Breast epithelium (tissue), 4 donors: ENCODE data around the gene SCAP. TPM values are rescaled to one million over a fixed set of nuclear protein-coding genes. Genes with fewer than 3 reads are reported as not detected.
A peak's percentile ranks its signal among the peaks of the same experiment; 100 is the strongest.

ENCODE experiments used
- DNase-seq, 2 donors: peaks; one replicate each; pipeline ENCODE4 v3.0.0-alpha.2; 2019; ENCODE audit warnings: low spot score in 2 of 2
- H3K27ac ChIP-seq, 2 donors: fragments of 200-600 bp; sonication (generic) in 1 of 2; one replicate each; pipeline ENCODE4 v1.5.1; 2016 to 2019; ENCODE audit warnings: mild to moderate bottlenecking in 1 of 2
- H3K27me3 ChIP-seq, 2 donors: fragments of 200-600 bp; sonication (generic) in 1 of 2; one replicate each; pipeline versions ENCODE4 v1.5.1 to v1.6.0; 2017 to 2019; ENCODE audit warnings: control low read depth in 1 of 2, mild to moderate bottlenecking in 1 of 2
- H3K36me3 ChIP-seq: fragments of 200-600 bp; one replicate; pipeline ENCODE4 v1.5.1; 2019
- H3K4me1 ChIP-seq, 2 donors: fragments of 200-600 bp; sonication (generic); one replicate each; pipeline ENCODE4 v1.5.1; 2016 to 2019; ENCODE audit warnings: control low read depth in 1 of 2
- H3K4me3 ChIP-seq, 3 donors: fragments of 200-600 bp; sonication (generic); 1 replicate in 2 of 3; 2 replicates in 1 of 3; pipeline ENCODE4 v1.5.1; 2016 to 2019; ENCODE audit warnings: mild to moderate bottlenecking in 3 of 3, moderate library complexity in 2 of 3
- H3K9me3 ChIP-seq, 2 donors: fragments of 200-600 bp; sonication (generic) in 1 of 2; one replicate each; pipeline ENCODE4 v1.5.1; 2016 to 2019; ENCODE audit warnings: control low read depth in 1 of 2
- CTCF ChIP-seq, 3 donors: fragments of 450-650 bp; IDR thresholded peaks; one replicate each; pipeline ENCODE4 v1.5.1; 2016 to 2017; ENCODE audit warnings: antibody characterized with exemption in 3 of 3, mild to moderate bottlenecking in 3 of 3, moderate library complexity in 3 of 3
- POLR2A ChIP-seq: fragments of 450-650 bp; IDR thresholded peaks from one replicate; pipeline ENCODE4 v1.6.1; 2016; ENCODE audit warnings: antibody characterized with exemption, mild to moderate bottlenecking, moderate library complexity
- POLR2AphosphoS5 ChIP-seq, 3 donors: sonication (generic); formaldehyde crosslinking; IDR thresholded peaks; one replicate each; pipeline ENCODE4 v1.6.1; 2017; ENCODE audit warnings: antibody characterized with exemption in 3 of 3
- intact Hi-C: fragments of 100-400 bp; cut with DNase I; formaldehyde crosslinking; loops from one replicate; pipeline ENCODE4 v1.15.1; 2023; ENCODE audit warnings: low total_unique reads
- total RNA-seq, 3 donors: library from RNA; depleted of rRNA; stranded (reverse); fragments of >200 nt; gene quantifications; one replicate each; pipeline ENCODE4 v1.1.0, GENCODE V29; 2016

SCAP gene
- total RNA-seq, 3 donors from 2014 or later, result 54.7 to 78.0 (median 72.7) TPM

DNA sequence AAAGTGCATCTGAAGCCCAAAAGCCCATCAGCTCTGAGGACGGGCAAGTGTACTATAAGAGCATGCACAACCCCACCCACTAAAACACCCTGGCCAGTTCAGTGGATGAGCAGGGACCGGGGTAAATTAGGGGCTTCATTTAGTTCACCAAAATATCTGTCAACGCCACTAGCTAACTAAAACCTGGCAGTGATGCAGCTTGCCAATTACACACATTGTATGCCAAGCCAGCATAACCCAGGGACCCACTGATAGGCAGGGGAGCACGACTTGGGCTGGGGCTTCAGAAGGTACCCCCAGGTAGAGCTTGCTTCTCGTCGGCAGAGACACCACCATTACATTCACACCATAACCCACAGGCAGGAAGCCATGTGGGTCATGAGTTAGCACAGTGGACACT, 47.9 kb downstream of the SCAP start:
- no peaks in the 10 kb centered on the region for H3K4me1 ChIP-seq
- H3K36me3 ChIP-seq, result no peaks in the 10 kb centered on the region
- TF ChIP-seq CTCF (IDR thresholded peaks at IDR 0.05), result no peak
- no peaks in the 10 kb centered on the region for H3K27me3 ChIP-seq
- no peak overlapping the region for H3K4me3 ChIP-seq
- DNase-seq, result peak; percentile 7 to 9
- H3K27ac ChIP-seq, result no peak overlapping the region
- intact Hi-C loops, result no loop called here
- H3K9me3 ChIP-seq, result no peaks in the 10 kb centered on the region

GRCh38 chr3:47425959-47426358, 49.8 kb downstream of the SCAP start:
- no peak overlapping the region for H3K4me3 ChIP-seq
- intact Hi-C loops, result no loop called here
- peaks cover 0 to 10% of the 10 kb centered on the region in 2 donors for H3K4me1 ChIP-seq
- TF ChIP-seq CTCF (IDR thresholded peaks at IDR 0.05), result no peak
- no peaks in the 10 kb centered on the region for H3K27me3 ChIP-seq
- H3K27ac ChIP-seq, result no peak overlapping the region
- no peaks in the 10 kb centered on the region for H3K9me3 ChIP-seq
- H3K36me3 ChIP-seq, result no peaks in the 10 kb centered on the region
- no peak for DNase-seq

- DNase-seq, result no peak
- intact Hi-C loops, result no loop called here
- Histone ChIP-seq H3K27me3 (no peaks in the 10 kb centered on the region), H3K36me3 (no peaks in the 10 kb centered on the region), H3K9me3 (no peaks in the 10 kb centered on the region), H3K4me1 (peaks cover 0 to 11% of the 10 kb centered on the region in 2 donors), H3K4me3 (no peak overlapping the region), H3K27ac (no peak overlapping the region)
- TF ChIP-seq CTCF (IDR thresholded peaks at IDR 0.05) (no peak), POLR2A (no peak), POLR2AphosphoS5 (IDR thresholded peaks at IDR 0.05) (no peak)
These were observed 50.4 kb downstream of the SCAP start for GRCh38 chr3:47425383-47425778.

GRCh38 chr3:47424434-47425382, 51.0 kb downstream of the SCAP start:
- H3K27me3 ChIP-seq, result no peaks in the 10 kb centered on the region
- H3K4me1 ChIP-seq, result peaks cover 0 to 11% of the 10 kb centered on the region in 2 donors
- H3K27ac ChIP-seq, result no peak overlapping the region
- intact Hi-C loops, result no loop called here
- no peak for DNase-seq
- H3K36me3 ChIP-seq, result no peaks in the 10 kb centered on the region
- no peak overlapping the region for H3K4me3 ChIP-seq
- TF ChIP-seq CTCF (IDR thresholded peaks at IDR 0.05) (no peak), POLR2A (no peak), POLR2AphosphoS5 (IDR thresholded peaks at IDR 0.05) (no peak)
- H3K9me3 ChIP-seq, result no peaks in the 10 kb centered on the region

DNA sequence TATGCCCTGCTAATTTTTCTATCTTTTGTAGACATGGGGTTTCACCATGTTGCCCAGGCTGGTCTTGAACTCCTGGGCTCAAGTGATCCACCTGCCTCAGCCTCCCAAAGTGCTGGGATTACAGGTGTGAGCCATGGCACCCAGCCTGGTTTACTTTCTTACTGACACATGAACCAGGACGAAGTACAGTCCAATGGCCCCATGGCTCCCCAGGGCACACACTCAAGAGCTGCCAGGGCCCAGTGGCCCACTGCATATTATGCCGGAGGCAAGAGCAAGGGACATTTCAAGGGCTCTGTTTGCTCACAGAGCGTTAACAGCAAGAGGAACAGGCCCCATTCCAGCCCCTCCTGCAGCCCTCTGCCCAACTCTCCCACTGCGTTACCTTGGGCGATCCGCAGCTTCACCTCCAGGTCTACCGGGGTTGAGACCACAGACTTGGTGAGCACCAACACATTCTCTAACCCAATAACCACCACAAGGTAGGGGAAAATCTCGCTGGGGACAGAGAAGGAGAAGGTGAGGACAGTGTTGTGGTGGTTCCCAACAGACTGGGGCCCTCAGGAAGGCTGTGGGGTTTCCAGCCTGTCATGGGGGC, 52.1 kb downstream of the SCAP start:
- no peak overlapping the region for H3K27ac ChIP-seq
- H3K9me3 ChIP-seq, result no peaks in the 10 kb centered on the region
- H3K36me3 ChIP-seq, result no peaks in the 10 kb centered on the region
- TF ChIP-seq POLR2AphosphoS5 (IDR thresholded peaks at IDR 0.05), result no peak
- TF ChIP-seq POLR2A, result no peak
- no peak for TF ChIP-seq CTCF (IDR thresholded peaks at IDR 0.05)
- H3K27me3 ChIP-seq, result no peaks in the 10 kb centered on the region
- H3K4me3 ChIP-seq, result no peak overlapping the region
- intact Hi-C loops, result no loop called here
- H3K4me1 ChIP-seq, result peaks cover 0 to 11% of the 10 kb centered on the region in 2 donors
- DNase-seq, result no peak
